K562 (cell line): ENCODE data around the gene GORASP1.

Source experiments
- CBX5 ChIP-seq: IDR thresholded peaks from 2 replicates; pipeline ENCODE4 v1.6.1; 2014; ENCODE audit warnings: low read depth, borderline replicate concordance
- ESRRA ChIP-seq: fragments of 450-650 bp; IDR thresholded peaks from 2 replicates; pipeline ENCODE4 v1.6.1; 2014; ENCODE audit warnings: low read depth, mild to moderate bottlenecking, moderate library complexity, borderline replicate concordance
- ETV6 ChIP-seq, 3 experiments: fragments of 150-350 bp in 1 of 3; sonication (generic) in 1 of 3; formaldehyde crosslinking in 1 of 3; IDR thresholded peaks; 2 replicates each; pipeline versions ENCODE4 v1.6.1 to v1.8.0; 2014 to 2022; ENCODE audit warnings: borderline replicate concordance in 2 of 3, low read depth in 2 of 3, antibody characterized with exemption in 1 of 3, low read length in 1 of 3, mild to moderate bottlenecking in 1 of 3, missing genetic modification reagents in 1 of 3
- NFIC ChIP-seq: fragments of 450-650 bp; IDR thresholded peaks from 2 replicates; pipeline ENCODE4 v1.6.1; 2017; ENCODE audit warnings: mild to moderate bottlenecking, inconsistent platforms
- POLR2A ChIP-seq: fragments of 450-650 bp; conservative IDR thresholded peaks from 2 replicates; pipeline ENCODE4 v1.6.1; 2016
- TBL1XR1 ChIP-seq, 2 experiments: IDR thresholded peaks; 2 replicates each; pipeline ENCODE4 v1.6.1; 2012; ENCODE audit warnings: improper control_type of control experiment in 2 of 2, low read length in 2 of 2, mild to moderate bottlenecking in 1 of 2

DNA sequence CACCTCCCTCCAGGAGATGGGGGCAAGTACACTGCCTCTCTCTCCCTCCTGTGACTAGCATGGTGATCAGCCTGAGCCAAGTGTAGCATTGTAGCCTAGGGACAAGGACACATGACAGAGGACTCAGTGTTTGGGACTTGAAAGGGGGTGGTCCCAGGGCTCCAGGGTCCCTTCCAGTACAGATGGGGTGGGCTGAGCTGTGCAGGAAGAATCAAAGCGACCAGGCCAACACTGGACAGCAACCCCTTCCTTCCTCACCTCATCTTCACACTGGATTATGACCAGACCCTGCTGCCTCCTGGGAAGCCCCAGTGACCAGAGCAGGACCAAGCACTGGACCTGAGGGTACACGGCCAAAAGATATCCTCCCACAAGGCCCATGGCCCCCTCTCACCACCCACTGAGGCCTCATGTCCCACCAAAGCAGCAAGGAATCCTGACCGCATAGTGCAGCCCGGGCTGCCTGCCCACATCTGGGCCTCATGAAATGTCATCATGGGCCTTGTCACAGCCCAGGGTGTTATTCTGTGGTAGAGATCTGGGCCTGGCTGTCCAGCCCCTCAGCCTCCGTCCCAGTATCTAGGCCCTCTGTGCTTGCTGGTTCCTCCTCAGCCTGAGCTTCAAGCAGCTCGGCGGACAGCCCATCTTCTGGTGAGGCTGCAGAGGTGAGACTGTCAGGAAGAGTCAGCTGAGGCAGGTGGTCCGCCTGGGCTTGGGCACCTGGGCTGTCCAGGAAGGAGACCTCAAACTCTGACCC, 9.5 kb downstream of the GORASP1 start:
- TF ChIP-seq ETV6 (IDR thresholded peaks at IDR 0.05; ENCODE audit: borderline replicate concordance in 1 of 2, low read depth in 2 of 2, low read length in 1 of 2) = no peak
- no peak for TF ChIP-seq ETV6 (CRISPR knock-in tag; IDR thresholded peaks at IDR 0.05; ENCODE audit: borderline replicate concordance)
- TF ChIP-seq POLR2A = peak; percentile 37; the same call in 1 of the 2 replicates
- TF ChIP-seq CBX5 = no peak
- no peak for TF ChIP-seq NFIC
- TF ChIP-seq ESRRA = no peak
- TF ChIP-seq TBL1XR1 (IDR thresholded peaks at IDR 0.05; ENCODE audit: low read length in 2 of 2) = no peak
